Ectodermal cell (in vitro differentiated cells): ENCODE data around the gene KDM6B.
"Not testable (repeated sequence)": the region's sequence is repeated elsewhere in the genome, so short reads cannot be mapped to it uniquely, and the experiment has no call there.

ENCODE experiments used
- H3K27ac ChIP-seq: 2 replicates; pipeline ENCODE4 v1.7.0; 2013; ENCODE audit warnings: mild to moderate bottlenecking, low read depth, low read length; ENCODE audit not compliant: insufficient read depth, poor library complexity, severe bottlenecking
- H3K27me3 ChIP-seq: 2 replicates; pipeline ENCODE4 v1.7.0; 2013; ENCODE audit warnings: mild to moderate bottlenecking, low read length; ENCODE audit not compliant: insufficient read depth, control insufficient read depth, poor library complexity, severe bottlenecking
- H3K36me3 ChIP-seq: one replicate; pipeline ENCODE4 v1.7.0; 2013; ENCODE audit warnings: low read length; ENCODE audit not compliant: control insufficient read depth, insufficient read depth
- H3K4me1 ChIP-seq: one replicate; pipeline ENCODE4 v1.7.0; 2013; ENCODE audit warnings: low read length; ENCODE audit not compliant: control insufficient read depth, insufficient read depth
- H3K4me3 ChIP-seq: 2 replicates; pipeline ENCODE4 v1.7.0; 2013; ENCODE audit warnings: low read depth, low read length, control low read depth; ENCODE audit not compliant: insufficient read depth
- H3K9me3 ChIP-seq: 2 replicates; pipeline ENCODE4 v1.7.0; 2013; ENCODE audit warnings: mild to moderate bottlenecking, low read length, moderate library complexity; ENCODE audit not compliant: control insufficient read depth
- WGBS, 2 experiments: methylation state at CpG; one replicate each; pipeline ENCODE4 v1.1.7; 2013; ENCODE audit warnings: missing lambda C conversion rate in 2 of 2; 5-methylcytosine and 5-hydroxymethylcytosine counted together

Gene KDM6B

GRCh38 chr17:7807206-7807605 is 26.8 kb upstream of the KDM6B start:
- H3K4me3 ChIP-seq = no peak overlapping the region
- H3K27ac ChIP-seq = no peak overlapping the region
- no peaks in the 10 kb centered on the region for H3K4me1 ChIP-seq
- H3K36me3 ChIP-seq = no peaks in the 10 kb centered on the region
- no peaks in the 10 kb centered on the region for H3K9me3 ChIP-seq
- no peaks in the 10 kb centered on the region for H3K27me3 ChIP-seq
- WGBS, 2 experiments = 92 to 95% methylated on average over 21 of the region's 21 CpGs

- H3K4me1 ChIP-seq = no peaks in the 10 kb centered on the region
Measured at GRCh38 chr17:7809086-7809790, 24.8 kb upstream of the KDM6B start.

GRCh38 chr17:7809791-7810343 is 24.1 kb upstream of the KDM6B start:
- H3K9me3 ChIP-seq, H3K27me3 ChIP-seq, H3K36me3 ChIP-seq, H3K4me1 ChIP-seq, H3K4me3 ChIP-seq, H3K27ac ChIP-seq: not testable (repeated sequence)
- WGBS, 2 experiments = 89 to 96% methylated on average over 9 of the region's 9 CpGs

More at GRCh38 chr17:7809086-7809790, 24.8 kb upstream of the KDM6B start:
- Histone ChIP-seq H3K36me3 (no peaks in the 10 kb centered on the region), H3K27me3 (no peaks in the 10 kb centered on the region), H3K4me3 (no peak overlapping the region), H3K27ac (no peak overlapping the region), H3K9me3 (no peaks in the 10 kb centered on the region)
- WGBS, 2 experiments = 84% methylated on average over 11 of the region's 11 CpGs

- no peaks in the 10 kb centered on the region for H3K4me1 ChIP-seq
- H3K27me3 ChIP-seq = no peaks in the 10 kb centered on the region
- H3K27ac ChIP-seq = no peak overlapping the region
- WGBS, 2 experiments = 92% methylated on average over 3 of the region's 3 CpGs
- H3K36me3 ChIP-seq = no peaks in the 10 kb centered on the region
- H3K9me3 ChIP-seq = no peaks in the 10 kb centered on the region
- no peak overlapping the region for H3K4me3 ChIP-seq
Measured at GRCh38 chr17:7811251-7811650, 22.8 kb upstream of the KDM6B start.

- Histone ChIP-seq H3K4me1 (no peaks in the 10 kb centered on the region), H3K27me3 (no peaks in the 10 kb centered on the region), H3K27ac (no peak overlapping the region), H3K4me3 (no peak overlapping the region), H3K9me3 (no peaks in the 10 kb centered on the region), H3K36me3 (no peaks in the 10 kb centered on the region)
- WGBS, 2 experiments = 90 to 96% methylated on average over 5 of the region's 5 CpGs
Measured at GRCh38 chr17:7814969-7815368, 19.0 kb upstream of the KDM6B start.

- no peaks in the 10 kb centered on the region for H3K36me3 ChIP-seq
- no peaks in the 10 kb centered on the region for H3K27me3 ChIP-seq
- H3K4me3 ChIP-seq = no peak overlapping the region
- H3K27ac ChIP-seq = no peak overlapping the region
- H3K4me1 ChIP-seq = no peaks in the 10 kb centered on the region
- no peaks in the 10 kb centered on the region for H3K9me3 ChIP-seq
- 91 to 92% methylated on average over 10 of the region's 10 CpGs for WGBS, 2 experiments
Measured at GRCh38 chr17:7816926-7817642, 16.9 kb upstream of the KDM6B start.

- H3K4me3 ChIP-seq = no peak overlapping the region
- 93 to 94% methylated on average over 9 of the region's 9 CpGs for WGBS, 2 experiments
- no peaks in the 10 kb centered on the region for H3K4me1 ChIP-seq
- H3K27me3 ChIP-seq = no peaks in the 10 kb centered on the region
- no peaks in the 10 kb centered on the region for H3K36me3 ChIP-seq
- H3K27ac ChIP-seq = no peak overlapping the region
- H3K9me3 ChIP-seq = no peaks in the 10 kb centered on the region
Measured at GRCh38 chr17:7817643-7817964, 16.4 kb upstream of the KDM6B start.

- H3K27ac ChIP-seq = no peak overlapping the region
- H3K27me3 ChIP-seq = no peaks in the 10 kb centered on the region
- no peaks in the 10 kb centered on the region for H3K4me1 ChIP-seq
- H3K4me3 ChIP-seq = no peak overlapping the region
- 87 to 90% methylated on average over 10 of the region's 10 CpGs for WGBS, 2 experiments
- H3K36me3 ChIP-seq = no peaks in the 10 kb centered on the region
- H3K9me3 ChIP-seq = no peaks in the 10 kb centered on the region
Measured at GRCh38 chr17:7818026-7818425, 16.0 kb upstream of the KDM6B start.

- Histone ChIP-seq H3K4me3 (no peak overlapping the region), H3K27ac (no peak overlapping the region), H3K9me3 (no peaks in the 10 kb centered on the region), H3K27me3 (peaks cover 9% of the 10 kb centered on the region), H3K4me1 (no peaks in the 10 kb centered on the region), H3K36me3 (no peaks in the 10 kb centered on the region)
- WGBS, 2 experiments = 90% methylated on average over 27 of the region's 27 CpGs
Measured at GRCh38 chr17:7818746-7819645, 15.0 kb upstream of the KDM6B start.

- Histone ChIP-seq H3K36me3 (no peaks in the 10 kb centered on the region), H3K4me1 (no peaks in the 10 kb centered on the region), H3K4me3 (no peak overlapping the region), H3K27me3 (peaks cover 16% of the 10 kb centered on the region), H3K27ac (no peak overlapping the region), H3K9me3 (no peaks in the 10 kb centered on the region)
- 73 to 78% methylated on average over 5 of the region's 5 CpGs for WGBS, 2 experiments
Measured at GRCh38 chr17:7820231-7820630, 13.8 kb upstream of the KDM6B start.
